Stimulated activated naive CD8-positive, alpha-beta T cell treated with anti-CD3 and anti-CD28 coated beads, Interleukin-15, Interleukin-2, amounts not matched to agents 100 ng/mL and 50 ng/mL, for 24 hours (primary cell): Measurements from ENCODE around the gene NPAT.

ENCODE experiments used
- H3K27ac Mint-ChIP-seq: one replicate; pipeline ENCODE4 v1.8.0; 2021; ENCODE audit warnings: mild to moderate bottlenecking, mixed read lengths
- H3K27me3 Mint-ChIP-seq: one replicate; pipeline ENCODE4 v1.8.0; 2021; ENCODE audit warnings: mixed read lengths
- H3K36me3 Mint-ChIP-seq: one replicate; pipeline ENCODE4 v1.8.0; 2021; ENCODE audit warnings: low read depth, mixed read lengths
- H3K4me1 Mint-ChIP-seq: one replicate; pipeline ENCODE4 v1.8.0; 2021; ENCODE audit warnings: low read depth, mixed read lengths
- H3K4me3 Mint-ChIP-seq: one replicate; pipeline ENCODE4 v1.8.0; 2021; ENCODE audit warnings: mild to moderate bottlenecking, mixed read lengths
- H3K9me3 Mint-ChIP-seq: one replicate; pipeline ENCODE4 v1.8.0; 2021; ENCODE audit warnings: mixed read lengths

Gene NPAT

DNA sequence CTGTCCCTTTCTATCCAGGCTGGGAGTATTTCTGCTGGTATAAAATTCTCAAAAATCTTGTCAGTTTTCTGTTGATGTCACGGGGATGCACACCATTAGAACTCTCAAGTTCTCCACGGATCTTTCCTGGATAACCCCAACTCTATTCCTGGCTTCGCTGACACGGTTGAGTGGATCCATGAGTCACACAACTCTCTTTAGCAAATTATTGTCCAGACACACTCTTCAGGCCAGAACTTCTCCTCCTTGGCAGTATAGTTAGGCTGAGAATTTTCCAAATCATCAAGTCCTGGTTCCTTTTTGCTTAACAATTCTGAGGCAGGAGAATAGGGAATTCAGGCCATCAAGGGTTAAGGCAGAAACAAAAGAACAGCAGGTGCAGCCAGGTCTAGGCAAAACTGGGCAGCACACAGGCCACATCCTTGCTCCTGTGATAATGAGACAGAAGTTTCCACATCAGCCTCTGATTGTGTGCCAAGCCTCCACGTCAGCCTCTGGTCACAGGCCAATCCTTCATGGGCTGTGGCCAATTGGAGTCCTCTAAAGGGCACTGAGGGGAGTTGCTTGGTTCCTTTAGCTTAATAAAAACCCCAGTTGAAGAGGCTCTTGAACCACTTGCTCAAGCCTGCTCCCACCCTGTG, 106.8 kb downstream of the NPAT start:
- no peak overlapping the region for H3K4me3 Mint-ChIP-seq
- H3K4me1 Mint-ChIP-seq: peaks cover 2% of the 10 kb centered on the region
- no peaks in the 10 kb centered on the region for H3K9me3 Mint-ChIP-seq
- no peak overlapping the region for H3K27ac Mint-ChIP-seq
- H3K36me3 Mint-ChIP-seq: no peaks in the 10 kb centered on the region
- no peaks in the 10 kb centered on the region for H3K27me3 Mint-ChIP-seq

DNA sequence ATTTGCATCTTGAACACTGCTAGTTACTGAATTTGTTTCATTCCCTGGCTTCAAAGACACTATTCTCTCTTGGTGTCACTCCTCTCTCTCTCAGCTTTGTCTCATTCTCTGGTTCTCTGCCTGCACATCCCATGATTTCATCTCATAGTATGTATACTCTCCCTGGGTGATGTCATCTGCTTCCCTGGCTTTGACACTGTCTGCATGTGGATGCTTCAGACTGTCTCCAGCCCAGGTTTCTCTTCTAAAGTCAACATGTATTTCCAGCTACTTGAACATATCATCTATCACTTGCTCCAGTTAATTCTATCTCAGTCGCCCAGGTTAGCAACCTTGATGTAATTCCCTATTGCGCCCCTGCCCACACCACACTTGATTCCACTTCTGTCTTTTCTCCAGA, 110.4 kb downstream of the NPAT start:
- Mint-ChIP-seq H3K4me3 (no peak overlapping the region), H3K9me3 (no peaks in the 10 kb centered on the region), H3K4me1 (no peaks in the 10 kb centered on the region), H3K27ac (no peak overlapping the region), H3K36me3 (no peaks in the 10 kb centered on the region), H3K27me3 (no peaks in the 10 kb centered on the region)

DNA sequence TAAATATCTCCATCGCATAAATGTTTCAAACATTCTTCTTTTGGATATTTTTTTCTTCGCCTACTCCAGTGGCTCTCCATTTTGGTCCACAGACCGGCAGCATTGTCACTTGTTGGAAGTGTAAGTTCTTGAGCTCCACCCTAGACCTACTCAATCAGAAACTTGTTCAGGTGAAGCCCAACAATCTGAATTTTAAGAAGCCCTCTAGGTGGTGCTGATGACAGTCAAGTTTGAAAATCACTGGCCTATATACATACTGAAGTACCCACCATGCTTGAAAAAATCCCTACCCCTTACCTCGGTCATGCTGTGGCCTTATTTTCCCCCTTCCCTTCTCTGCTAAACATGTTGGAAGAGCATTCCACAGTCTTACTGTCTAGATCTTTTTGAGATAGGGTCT, 111.3 kb downstream of the NPAT start:
- H3K27me3 Mint-ChIP-seq: no peaks in the 10 kb centered on the region
- H3K9me3 Mint-ChIP-seq: no peaks in the 10 kb centered on the region
- H3K4me1 Mint-ChIP-seq: no peaks in the 10 kb centered on the region
- no peak overlapping the region for H3K4me3 Mint-ChIP-seq
- no peaks in the 10 kb centered on the region for H3K36me3 Mint-ChIP-seq
- H3K27ac Mint-ChIP-seq: peak overlapping the region; percentile 28
